Esophagus squamous epithelium (tissue), 4 donors: ENCODE results near the gene RASSF5.

Experiments used
- POLR2A ChIP-seq, 4 donors: fragments of 450-650 bp; IDR thresholded peaks; one replicate each; pipeline ENCODE4 v1.6.1; 2017; ENCODE audit warnings: antibody characterized with exemption in 4 of 4, mild to moderate bottlenecking in 4 of 4, moderate library complexity in 3 of 4
- TF ChIP-seq, protein P1 (sequence below), 6 experiments: fragments of 450-650 bp in 4 of 6; fragments of 200-600 bp in 2 of 6; sonication (generic) in 2 of 6; IDR thresholded peaks; one replicate each; pipeline ENCODE4 v1.5.1; 2016 to 2019; ENCODE audit warnings: antibody characterized with exemption in 6 of 6, mild to moderate bottlenecking in 4 of 6, moderate library complexity in 4 of 6

GRCh38 chr1:206582537-206582936, 75.2 kb downstream of the RASSF5 start:
- TF ChIP-seq, protein P1, sequence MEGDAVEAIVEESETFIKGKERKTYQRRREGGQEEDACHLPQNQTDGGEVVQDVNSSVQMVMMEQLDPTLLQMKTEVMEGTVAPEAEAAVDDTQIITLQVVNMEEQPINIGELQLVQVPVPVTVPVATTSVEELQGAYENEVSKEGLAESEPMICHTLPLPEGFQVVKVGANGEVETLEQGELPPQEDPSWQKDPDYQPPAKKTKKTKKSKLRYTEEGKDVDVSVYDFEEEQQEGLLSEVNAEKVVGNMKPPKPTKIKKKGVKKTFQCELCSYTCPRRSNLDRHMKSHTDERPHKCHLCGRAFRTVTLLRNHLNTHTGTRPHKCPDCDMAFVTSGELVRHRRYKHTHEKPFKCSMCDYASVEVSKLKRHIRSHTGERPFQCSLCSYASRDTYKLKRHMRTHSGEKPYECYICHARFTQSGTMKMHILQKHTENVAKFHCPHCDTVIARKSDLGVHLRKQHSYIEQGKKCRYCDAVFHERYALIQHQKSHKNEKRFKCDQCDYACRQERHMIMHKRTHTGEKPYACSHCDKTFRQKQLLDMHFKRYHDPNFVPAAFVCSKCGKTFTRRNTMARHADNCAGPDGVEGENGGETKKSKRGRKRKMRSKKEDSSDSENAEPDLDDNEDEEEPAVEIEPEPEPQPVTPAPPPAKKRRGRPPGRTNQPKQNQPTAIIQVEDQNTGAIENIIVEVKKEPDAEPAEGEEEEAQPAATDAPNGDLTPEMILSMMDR (IDR thresholded peaks at IDR 0.05) = no peak
- no peak for TF ChIP-seq POLR2A (IDR thresholded peaks at IDR 0.05)
